ENCODE data around the gene CWF19L1.

Gene CWF19L1

DNA sequence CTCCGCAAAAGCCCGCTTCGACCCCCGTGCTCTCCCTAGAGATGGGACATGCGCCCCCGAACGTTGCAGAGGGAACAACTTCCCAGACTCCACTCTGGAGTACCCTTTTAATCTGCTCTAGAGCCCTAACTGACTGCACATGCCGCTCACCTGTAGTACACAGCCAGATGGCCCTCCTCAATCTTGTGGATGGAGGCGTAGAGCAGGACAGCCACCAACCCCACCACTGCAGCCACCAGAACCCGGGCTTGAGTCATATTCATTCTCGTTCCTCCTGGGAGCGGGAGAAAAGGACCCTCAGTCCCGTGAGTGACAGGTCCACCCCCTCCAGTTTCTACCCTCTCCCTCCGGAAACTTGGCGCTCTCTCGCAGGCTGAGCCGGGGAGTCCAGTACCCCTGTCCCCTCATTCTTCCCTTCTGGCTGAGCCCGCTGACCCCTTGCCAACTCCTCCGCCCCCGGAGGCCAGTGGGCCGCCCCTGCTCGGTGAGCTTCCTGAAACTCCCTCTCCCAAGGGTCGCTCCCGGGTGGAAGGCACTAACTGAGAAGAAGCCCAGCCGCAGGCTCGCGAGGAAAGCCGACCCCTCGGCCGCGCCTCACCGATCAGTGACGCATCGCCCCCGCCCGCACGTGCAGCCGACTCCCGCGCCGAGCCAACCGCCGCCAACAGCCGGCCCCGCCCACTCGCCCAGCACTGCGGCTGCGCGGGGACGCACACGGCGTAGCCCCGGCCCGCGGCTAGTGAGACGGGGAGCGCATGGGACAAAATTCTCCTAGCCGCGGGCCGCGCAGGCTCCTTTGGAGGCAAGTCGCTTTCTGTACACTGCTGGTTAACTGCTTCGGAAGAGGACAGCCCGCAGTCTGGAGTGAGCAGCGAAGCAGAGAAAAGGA lies 81.8 kb downstream of the CWF19L1 start, which contains the start of gene ERLIN1:
TSS of gene ERLIN1 (minus strand) at position 666 of the 889 bp plus-strand sequence. CDS start at position 263, 403 bp downstream.
- Histone ChIP-seq H3F3A (ENCODE audit: control insufficient read depth, insufficient read depth) (0 out of 2 replicates have a peak, but pooled peaks cover 3% of the 10 kb centered on the region), H3K9me3 (ENCODE audit: control insufficient read depth, insufficient read depth, low read length) (no peaks in the 10 kb centered on the region), H3K4me1 (ENCODE audit: control insufficient read depth, low read length) (peaks cover 42% of the 10 kb centered on the region), H3K36me3 (ENCODE audit: control insufficient read depth, low read length) (peaks cover 91% of the 10 kb centered on the region), H3K27ac (ENCODE audit: low read depth, low read length) (peak within 1 kb of the TSS; percentile 77), H3K27me3 (ENCODE audit: control insufficient read depth, low read length) (no peaks in the 10 kb centered on the region), H3K4me2 (ENCODE audit: low read length) (peak within 1 kb of the TSS; percentile 83), H3K4me3 (ENCODE audit: low read length) (peak within 1 kb of the TSS; percentile 80), H3K79me2 (ENCODE audit: control insufficient read depth, low read length) (peaks cover 96% of the 10 kb centered on the region), H3K9me2 (replicated peaks; ENCODE audit: control insufficient read depth, low read length) (no peaks in the 10 kb centered on the region), H4K20me1 (ENCODE audit: control insufficient read depth, insufficient read depth, low read depth, low read length) (0 out of 2 replicates have a peak, but pooled peaks cover 3% of the 10 kb centered on the region)
- no peak for TF ChIP-seq EZH2phosphoT487 (IDR thresholded peaks at IDR 0.05; ENCODE audit: borderline replicate concordance, low read length)
- TF ChIP-seq, protein P1, sequence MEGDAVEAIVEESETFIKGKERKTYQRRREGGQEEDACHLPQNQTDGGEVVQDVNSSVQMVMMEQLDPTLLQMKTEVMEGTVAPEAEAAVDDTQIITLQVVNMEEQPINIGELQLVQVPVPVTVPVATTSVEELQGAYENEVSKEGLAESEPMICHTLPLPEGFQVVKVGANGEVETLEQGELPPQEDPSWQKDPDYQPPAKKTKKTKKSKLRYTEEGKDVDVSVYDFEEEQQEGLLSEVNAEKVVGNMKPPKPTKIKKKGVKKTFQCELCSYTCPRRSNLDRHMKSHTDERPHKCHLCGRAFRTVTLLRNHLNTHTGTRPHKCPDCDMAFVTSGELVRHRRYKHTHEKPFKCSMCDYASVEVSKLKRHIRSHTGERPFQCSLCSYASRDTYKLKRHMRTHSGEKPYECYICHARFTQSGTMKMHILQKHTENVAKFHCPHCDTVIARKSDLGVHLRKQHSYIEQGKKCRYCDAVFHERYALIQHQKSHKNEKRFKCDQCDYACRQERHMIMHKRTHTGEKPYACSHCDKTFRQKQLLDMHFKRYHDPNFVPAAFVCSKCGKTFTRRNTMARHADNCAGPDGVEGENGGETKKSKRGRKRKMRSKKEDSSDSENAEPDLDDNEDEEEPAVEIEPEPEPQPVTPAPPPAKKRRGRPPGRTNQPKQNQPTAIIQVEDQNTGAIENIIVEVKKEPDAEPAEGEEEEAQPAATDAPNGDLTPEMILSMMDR (IDR thresholded peaks at IDR 0.05; ENCODE audit: low read depth, low read length, poor library complexity, severe bottlenecking) = no peak

DNA sequence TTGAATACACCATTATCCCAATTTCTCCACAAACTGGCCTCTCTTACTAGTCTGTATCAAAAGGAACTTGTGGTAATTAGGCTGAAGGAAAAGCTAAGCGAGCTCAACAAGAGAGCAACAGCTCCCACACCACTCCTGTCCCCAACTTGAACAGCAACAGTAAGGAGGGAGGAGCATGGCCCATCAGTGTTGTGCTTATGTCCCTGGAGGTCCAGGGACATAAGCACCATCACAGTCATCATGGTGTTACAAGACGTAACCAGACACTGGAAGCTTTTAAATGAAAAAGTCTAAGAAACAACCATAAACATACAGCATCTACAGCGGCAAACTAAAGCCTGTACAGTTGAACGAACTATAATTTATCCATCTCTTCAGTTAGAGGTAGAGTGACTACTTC lies 82.6 kb downstream of the CWF19L1 start:
- peak overlapping the region; percentile 77 for H3K27ac ChIP-seq (ENCODE audit: low read depth, low read length)
- H3K9me2 ChIP-seq (replicated peaks; ENCODE audit: control insufficient read depth, low read length) = no peaks in the 10 kb centered on the region
- H3K36me3 ChIP-seq (ENCODE audit: control insufficient read depth, low read length) = peaks cover 91% of the 10 kb centered on the region
- TF ChIP-seq, protein P1 (IDR thresholded peaks at IDR 0.05; ENCODE audit: low read depth, low read length, poor library complexity, severe bottlenecking) = no peak
- TF ChIP-seq EZH2phosphoT487 (IDR thresholded peaks at IDR 0.05; ENCODE audit: borderline replicate concordance, low read length) = no peak
- H3K4me3 ChIP-seq (ENCODE audit: low read length) = peak overlapping the region; percentile 80
- H3K27me3 ChIP-seq (ENCODE audit: control insufficient read depth, low read length) = no peaks in the 10 kb centered on the region
- no peaks in the 10 kb centered on the region for H3K9me3 ChIP-seq (ENCODE audit: control insufficient read depth, insufficient read depth, low read length)
- peaks cover 96% of the 10 kb centered on the region for H3K79me2 ChIP-seq (ENCODE audit: control insufficient read depth, low read length)
- H3K4me1 ChIP-seq (ENCODE audit: control insufficient read depth, low read length) = peaks cover 42% of the 10 kb centered on the region
- H3F3A ChIP-seq (ENCODE audit: control insufficient read depth, insufficient read depth) = 0 out of 2 replicates have a peak, but pooled peaks cover 3% of the 10 kb centered on the region
- peak overlapping the region; percentile 83 for H3K4me2 ChIP-seq (ENCODE audit: low read length)
- H4K20me1 ChIP-seq (ENCODE audit: control insufficient read depth, insufficient read depth, low read depth, low read length) = peaks cover 9% of the 10 kb centered on the region; the same call in 1 of the 2 replicates

DNA sequence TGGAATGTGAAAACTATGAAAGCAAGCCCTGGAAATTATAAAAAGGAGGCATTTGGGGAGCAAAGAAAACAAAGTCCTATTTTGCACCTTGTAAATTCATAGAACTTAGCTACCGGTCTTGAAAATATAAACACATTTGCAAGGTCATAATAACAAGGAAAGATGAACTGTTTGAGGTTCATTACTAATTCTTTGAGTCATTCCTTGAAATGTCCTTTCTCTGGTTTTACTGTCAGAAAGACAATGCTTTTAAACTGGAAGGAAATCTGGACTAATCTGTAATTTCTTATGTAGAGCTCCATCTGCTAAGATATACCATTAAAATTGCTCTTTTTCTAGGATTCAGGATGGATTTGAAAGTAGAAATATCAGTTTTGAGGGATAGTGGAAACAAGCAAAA lies 83.0 kb downstream of the CWF19L1 start:
- Histone ChIP-seq H4K20me1 (ENCODE audit: control insufficient read depth, insufficient read depth, low read depth, low read length) (peaks cover 9% of the 10 kb centered on the region; the same call in 1 of the 2 replicates), H3K27ac (ENCODE audit: low read depth, low read length) (peak overlapping the region; percentile 77; the same call in 1 of the 2 replicates), H3F3A (ENCODE audit: control insufficient read depth, insufficient read depth) (0 out of 2 replicates have a peak, but pooled peaks cover 3% of the 10 kb centered on the region), H3K36me3 (ENCODE audit: control insufficient read depth, low read length) (peaks cover 91% of the 10 kb centered on the region), H3K4me2 (ENCODE audit: low read length) (peak overlapping the region; percentile 83), H3K4me3 (ENCODE audit: low read length) (peak overlapping the region; percentile 80), H3K9me3 (ENCODE audit: control insufficient read depth, insufficient read depth, low read length) (no peaks in the 10 kb centered on the region), H3K79me2 (ENCODE audit: control insufficient read depth, low read length) (peaks cover 94% of the 10 kb centered on the region), H3K9me2 (replicated peaks; ENCODE audit: control insufficient read depth, low read length) (no peaks in the 10 kb centered on the region), H3K4me1 (ENCODE audit: control insufficient read depth, low read length) (peaks cover 42% of the 10 kb centered on the region), H3K27me3 (ENCODE audit: control insufficient read depth, low read length) (no peaks in the 10 kb centered on the region)
- TF ChIP-seq, protein P1 (IDR thresholded peaks at IDR 0.05; ENCODE audit: low read depth, low read length, poor library complexity, severe bottlenecking) = no peak
- TF ChIP-seq EZH2phosphoT487 (IDR thresholded peaks at IDR 0.05; ENCODE audit: borderline replicate concordance, low read length) = no peak

Measured in DOHH2 (cell line).